Cardiac muscle cell (in vitro differentiated cells and primary cell): ENCODE data around the gene PDSS2. TPM values are rescaled to one million over a fixed set of nuclear protein-coding genes. Genes with fewer than 3 reads are reported as not detected.

Experiments used
- DNase-seq, 2 donors: peaks; one replicate each; pipeline versions ENCODE4 v3.0.0 to v3.0.0-alpha.2; 2010 to 2017; ENCODE audit warnings: low read depth in 1 of 2, low spot score in 1 of 2
- H3K27ac ChIP-seq: fragments of 200-600 bp; sonication (generic); 2 replicates; pipeline ENCODE4 v1.5.1; 2016
- H3K27me3 ChIP-seq: fragments of 200-600 bp; sonication (generic); 2 replicates; pipeline ENCODE4 v1.6.0; 2016; ENCODE audit warnings: control low read depth
- H3K36me3 ChIP-seq: fragments of 200-600 bp; sonication (generic); 2 replicates; pipeline ENCODE4 v1.5.1; 2016; ENCODE audit warnings: control low read depth
- H3K4me1 ChIP-seq: fragments of 200-600 bp; sonication (generic); 2 replicates; pipeline ENCODE4 v1.8.1; 2017; ENCODE audit warnings: low read depth, mild to moderate bottlenecking, mixed run types
- H3K4me3 ChIP-seq: fragments of 200-600 bp; sonication (generic); 2 replicates; pipeline ENCODE4 v1.5.1; 2016; ENCODE audit warnings: mild to moderate bottlenecking
- H3K9me3 ChIP-seq: fragments of 200-600 bp; sonication (generic); 2 replicates; pipeline ENCODE4 v1.5.1; 2017; ENCODE audit warnings: low read depth, mild to moderate bottlenecking, control low read depth
- polyA plus RNA-seq: library from polyadenylated mRNA; unstranded; fragments of >200 nt; fragmentation: Nextera tagmentation; extraction: Ambion mirVana; gene quantifications from 2 replicates; pipeline ENCODE4 v1.2.1, GENCODE V29; 2016
- total RNA-seq: library from RNA; depleted of rRNA; stranded (reverse); fragments of >200 nt; gene quantifications from 2 replicates; pipeline ENCODE4 v1.2.3, GENCODE V29; 2016
- TF ChIP-seq, protein P1 (sequence below): IDR thresholded peaks from 2 replicates; pipeline ENCODE4 v1.5.1; 2012; ENCODE audit warnings: low read depth, mild to moderate bottlenecking, low read length

Gene PDSS2
- total and polyA plus RNA-seq, 2 experiments from 2014 or later, result 12.3 to 19.4 TPM

- TF ChIP-seq, protein P1, sequence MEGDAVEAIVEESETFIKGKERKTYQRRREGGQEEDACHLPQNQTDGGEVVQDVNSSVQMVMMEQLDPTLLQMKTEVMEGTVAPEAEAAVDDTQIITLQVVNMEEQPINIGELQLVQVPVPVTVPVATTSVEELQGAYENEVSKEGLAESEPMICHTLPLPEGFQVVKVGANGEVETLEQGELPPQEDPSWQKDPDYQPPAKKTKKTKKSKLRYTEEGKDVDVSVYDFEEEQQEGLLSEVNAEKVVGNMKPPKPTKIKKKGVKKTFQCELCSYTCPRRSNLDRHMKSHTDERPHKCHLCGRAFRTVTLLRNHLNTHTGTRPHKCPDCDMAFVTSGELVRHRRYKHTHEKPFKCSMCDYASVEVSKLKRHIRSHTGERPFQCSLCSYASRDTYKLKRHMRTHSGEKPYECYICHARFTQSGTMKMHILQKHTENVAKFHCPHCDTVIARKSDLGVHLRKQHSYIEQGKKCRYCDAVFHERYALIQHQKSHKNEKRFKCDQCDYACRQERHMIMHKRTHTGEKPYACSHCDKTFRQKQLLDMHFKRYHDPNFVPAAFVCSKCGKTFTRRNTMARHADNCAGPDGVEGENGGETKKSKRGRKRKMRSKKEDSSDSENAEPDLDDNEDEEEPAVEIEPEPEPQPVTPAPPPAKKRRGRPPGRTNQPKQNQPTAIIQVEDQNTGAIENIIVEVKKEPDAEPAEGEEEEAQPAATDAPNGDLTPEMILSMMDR, result peak; percentile 44
- Histone ChIP-seq H3K4me3 (no peak overlapping the region), H3K27ac (no peak overlapping the region), H3K36me3 (no peaks in the 10 kb centered on the region), H3K9me3 (no peaks in the 10 kb centered on the region), H3K4me1 (peaks cover 20% of the 10 kb centered on the region), H3K27me3 (no peaks in the 10 kb centered on the region)
- peak; percentile 46 to 53 for DNase-seq
Measured at GRCh38 chr6:107132330-107132954, 326.9 kb downstream of the PDSS2 start.

- no peaks in the 10 kb centered on the region for H3K9me3 ChIP-seq
- no peak overlapping the region for H3K4me3 ChIP-seq
- peak; percentile 41 to 62 for DNase-seq
- H3K36me3 ChIP-seq, result no peaks in the 10 kb centered on the region
- TF ChIP-seq, protein P1, result no peak
- H3K4me1 ChIP-seq, result peaks cover 20% of the 10 kb centered on the region
- H3K27ac ChIP-seq, result peak overlapping the region; percentile 60
- H3K27me3 ChIP-seq, result no peaks in the 10 kb centered on the region
Measured at GRCh38 chr6:107129370-107129925, 329.9 kb downstream of the PDSS2 start.

DNA sequence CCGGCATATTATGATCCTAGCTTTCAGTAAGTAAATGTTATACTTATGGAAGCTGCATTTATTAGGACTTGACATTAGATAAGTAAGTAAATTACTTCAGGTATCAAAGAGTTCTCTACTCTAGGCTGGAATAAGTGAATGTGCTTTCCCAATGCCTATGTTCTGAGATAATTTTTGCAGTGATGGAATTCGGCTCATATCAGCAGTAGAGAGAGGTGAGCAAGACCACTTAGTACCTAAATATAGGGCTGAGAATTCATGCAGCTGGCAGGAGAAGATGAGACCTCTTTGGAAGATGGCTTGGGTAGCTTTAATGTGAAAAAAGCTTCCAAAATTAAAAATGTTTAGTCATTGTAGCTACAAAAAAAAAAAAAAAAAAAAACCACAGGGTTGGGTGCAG, 330.8 kb downstream of the PDSS2 start:
- Histone ChIP-seq H3K4me1 (peaks cover 20% of the 10 kb centered on the region), H3K4me3 (no peak overlapping the region), H3K36me3 (no peaks in the 10 kb centered on the region), H3K27me3 (no peaks in the 10 kb centered on the region), H3K27ac (no peak overlapping the region), H3K9me3 (no peaks in the 10 kb centered on the region)
- TF ChIP-seq, protein P1, result no peak
- DNase-seq, result peak; percentile 24 to 32

DNA sequence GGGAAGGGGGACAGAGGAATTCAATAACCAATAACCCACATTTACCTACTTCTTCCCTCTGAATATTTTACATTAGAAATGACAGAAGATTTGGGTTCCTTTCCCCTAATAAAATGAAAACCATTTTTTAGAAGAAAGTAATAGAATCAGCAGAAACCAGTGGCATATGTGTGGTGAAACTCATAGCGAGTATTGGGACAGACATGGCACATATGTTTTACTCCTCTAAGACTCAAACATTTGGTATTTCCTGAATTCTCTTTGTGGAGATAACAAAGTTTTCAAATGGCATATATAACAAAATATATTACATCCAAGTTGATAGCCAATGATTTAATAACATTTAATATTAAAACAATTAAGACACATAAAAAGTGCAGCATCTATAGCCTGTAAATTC, 331.2 kb downstream of the PDSS2 start:
- TF ChIP-seq, protein P1, result no peak
- peaks cover 20% of the 10 kb centered on the region for H3K4me1 ChIP-seq
- no peaks in the 10 kb centered on the region for H3K36me3 ChIP-seq
- no peak overlapping the region for H3K4me3 ChIP-seq
- no peak overlapping the region for H3K27ac ChIP-seq
- DNase-seq, result peak in 1 of 2 donors; percentile 82
- no peaks in the 10 kb centered on the region for H3K9me3 ChIP-seq
- H3K27me3 ChIP-seq, result no peaks in the 10 kb centered on the region

DNA sequence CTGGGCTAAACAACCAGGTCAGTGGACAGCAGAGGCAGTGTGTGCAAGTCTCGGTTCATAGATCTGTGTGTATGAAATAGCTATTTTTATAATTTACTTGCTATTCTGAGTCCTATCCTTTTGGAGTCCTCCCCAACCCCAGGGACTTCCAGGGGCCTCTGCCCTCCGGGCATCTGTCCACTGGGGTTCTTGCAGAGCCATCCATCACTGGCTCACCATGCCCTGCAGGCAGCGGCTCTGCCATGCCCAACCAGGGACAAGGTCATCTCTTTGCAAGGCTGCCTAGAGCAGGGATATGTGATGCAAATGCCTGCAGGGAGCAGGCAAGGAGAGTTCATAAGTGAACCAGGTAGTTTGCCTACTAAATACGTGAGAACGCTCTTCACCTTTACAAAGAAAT, 333.6 kb downstream of the PDSS2 start:
- H3K27ac ChIP-seq, result no peak overlapping the region
- no peaks in the 10 kb centered on the region for H3K9me3 ChIP-seq
- H3K27me3 ChIP-seq, result no peaks in the 10 kb centered on the region
- peaks cover 20% of the 10 kb centered on the region for H3K4me1 ChIP-seq
- H3K4me3 ChIP-seq, result no peak overlapping the region
- TF ChIP-seq, protein P1, result no peak
- H3K36me3 ChIP-seq, result no peaks in the 10 kb centered on the region
- no peak for DNase-seq
